HCT116 (cell line): Measurements from ENCODE around the gene MEX3B. TPM values are rescaled to one million over a fixed set of nuclear protein-coding genes. Genes with fewer than 3 reads are reported as not detected.

Source experiments
- ATAC-seq: fragments of 200-7000 bp; cut with Tn5 transposase; 2 replicates; pipeline ENCODE4 v1.9.1; 2020; ENCODE audit warnings: mild to moderate bottlenecking, moderate library complexity
- BruUV-seq: library from RNA; stranded (reverse); fragments of 400-500 nt; replicated peaks from 2 replicates; lab custom pipeline; 2021; lab: Mats Ljungman, UMichigan
- CTCF ChIA-PET: fragments of 300-600 bp; sonication (Branson Sonifier 250); formaldehyde crosslinking; loops from one replicate; lab custom pipeline; 2021; ENCODE audit warnings: antibody characterized with exemption; lab: Charles Lee
- POLR2A ChIA-PET: fragments of 300-600, 350-600 bp; sonication (Branson Sonifier 250); formaldehyde crosslinking; loops from one replicate; lab custom pipeline; 2021; ENCODE audit warnings: antibody characterized with exemption; lab: Charles Lee
- RAD21 ChIA-PET, 2 experiments: fragments of 300-600 bp; sonication (Branson Sonifier 250); formaldehyde crosslinking; loops; one replicate each; lab custom pipeline; 2023; ENCODE audit warnings: low total read pairs in 2 of 2; ENCODE audit not compliant: uncharacterized antibody in 2 of 2, unreplicated experiment in 2 of 2, low non-redundant PET in 1 of 2; lab: Charles Lee
- DNase-seq: peaks from one replicate; pipeline ENCODE4 v3.0.0-alpha.2; 2010; ENCODE audit warnings: low read depth, low spot score
- H2AFZ ChIP-seq: fragments of 200-600 bp; shearing (Covaris generic), sonication (generic); 2 replicates; pipeline ENCODE4 v1.6.1; 2017; ENCODE audit warnings: low read depth, mixed run types, mixed read lengths, antibody characterized with exemption, low read length; ENCODE audit not compliant: poor library complexity, severe bottlenecking
- H3K27ac ChIP-seq: 2 replicates; pipeline ENCODE4 v1.5.1; 2012; ENCODE audit warnings: low read depth, low read length
- H3K27me3 ChIP-seq: fragments of 200-600 bp; sonication (generic); 2 replicates; pipeline ENCODE4 v1.6.1; 2016; ENCODE audit warnings: mixed run types, low read length, mixed read lengths; ENCODE audit not compliant: insufficient read depth
- H3K36me3 ChIP-seq, 2 experiments: fragments of 200-500 bp in 1 of 2; fragments of 200-600 bp in 1 of 2; sonication (Bioruptor generic) in 1 of 2; sonication (generic) in 1 of 2; 2 replicates each; pipeline versions ENCODE4 v1.5.1 to v1.6.1; 2014 to 2016; ENCODE audit warnings: low read length in 2 of 2, inconsistent platforms in 1 of 2, mixed read lengths in 1 of 2, mixed run types in 1 of 2; ENCODE audit not compliant: insufficient read depth in 2 of 2, control insufficient read depth in 1 of 2
- H3K4me1 ChIP-seq, 2 experiments: fragments of 200-600 bp in 1 of 2; sonication (generic) in 1 of 2; 2 replicates each; pipeline versions ENCODE4 v1.5.1 to v1.6.1; 2012 to 2017; ENCODE audit warnings: low read length in 2 of 2, inconsistent platforms in 1 of 2, mild to moderate bottlenecking in 1 of 2, mixed read lengths in 1 of 2, mixed run types in 1 of 2, moderate library complexity in 1 of 2; ENCODE audit not compliant: insufficient read depth in 2 of 2, control insufficient read depth in 1 of 2
- H3K4me2 ChIP-seq: fragments of 200-600 bp; sonication (generic); 2 replicates; pipeline ENCODE4 v1.6.1; 2017; ENCODE audit warnings: mixed run types, low read length, mixed read lengths
- H3K4me3 ChIP-seq, 2 experiments: fragments of 200-600 bp in 1 of 2; sonication (generic) in 1 of 2; replicated peaks in 1 of 2; 2 replicates each; pipeline ENCODE4 v1.5.1; 2011 to 2016; ENCODE audit warnings: low read length in 2 of 2, control low read depth in 1 of 2, low read depth in 1 of 2, mild to moderate bottlenecking in 1 of 2, mixed read lengths in 1 of 2, mixed run types in 1 of 2
- H3K79me2 ChIP-seq: fragments of 200-600 bp; sonication (generic); 2 replicates; pipeline ENCODE4 v1.6.1; 2017; ENCODE audit warnings: mild to moderate bottlenecking, mixed run types, low read length, moderate library complexity, mixed read lengths; ENCODE audit not compliant: insufficient read depth
- H3K9ac ChIP-seq: fragments of 200-600 bp; sonication (generic); 2 replicates; pipeline ENCODE4 v1.6.1; 2016; ENCODE audit warnings: low read length, mixed read lengths
- H3K9me2 ChIP-seq: fragments of 200-600 bp; sonication (generic), shearing (Covaris generic); 2 replicates; pipeline ENCODE4 v1.6.1; 2017; ENCODE audit warnings: mixed run types, mild to moderate bottlenecking, moderate library complexity; ENCODE audit not compliant: insufficient read depth
- H3K9me3 ChIP-seq, 2 experiments: fragments of 200-500 bp in 1 of 2; fragments of 200-600 bp in 1 of 2; sonication (Bioruptor generic) in 1 of 2; sonication (generic) in 1 of 2; 2 replicates each; pipeline ENCODE4 v1.6.1; 2014 to 2017; ENCODE audit warnings: low read length in 2 of 2, mixed read lengths in 2 of 2, inconsistent platforms in 1 of 2, low read depth in 1 of 2, mild to moderate bottlenecking in 1 of 2, mixed run types in 1 of 2, moderate library complexity in 1 of 2; ENCODE audit not compliant: control insufficient read depth in 1 of 2, insufficient read depth in 1 of 2
- H4K20me1 ChIP-seq: fragments of 200-600 bp; sonication (generic), shearing (Covaris generic); 2 replicates; pipeline ENCODE4 v1.6.1; 2017; ENCODE audit warnings: mixed run types, mild to moderate bottlenecking, moderate library complexity; ENCODE audit not compliant: insufficient read depth
- ATF3 ChIP-seq: IDR thresholded peaks from 2 replicates; pipeline ENCODE4 v1.6.1; 2012
- CEBPB ChIP-seq: IDR thresholded peaks from 2 replicates; pipeline ENCODE4 v1.6.1; 2012; ENCODE audit warnings: low read depth
- CTCF ChIP-seq, 3 experiments: fragments of 200-600 bp in 1 of 3; sonication (generic) in 1 of 3; IDR thresholded peaks in 2 of 3; conservative IDR thresholded peaks in 1 of 3; 2 replicates each; pipeline ENCODE4 v1.5.1; 2012 to 2017; ENCODE audit warnings: low read depth in 2 of 3, low read length in 2 of 3, antibody characterized with exemption in 1 of 3, borderline replicate concordance in 1 of 3, control low read depth in 1 of 3, mild to moderate bottlenecking in 1 of 3, mixed read lengths in 1 of 3, mixed run types in 1 of 3, moderate library complexity in 1 of 3; ENCODE audit not compliant: insufficient read depth in 1 of 3
- REST ChIP-seq: IDR thresholded peaks from 2 replicates; pipeline ENCODE4 v1.6.1; 2012; ENCODE audit warnings: low read depth
- ZBTB33 ChIP-seq: IDR thresholded peaks from 2 replicates; pipeline ENCODE4 v1.6.1; 2011; ENCODE audit warnings: mild to moderate bottlenecking, low read length, moderate library complexity; ENCODE audit not compliant: insufficient replicate concordance; ENCODE audit errors: extremely low read depth
- ZFX ChIP-seq: fragments of 450-650 bp; IDR thresholded peaks from 2 replicates; pipeline ENCODE4 v1.6.1; 2017
- intact Hi-C: fragments of 100-400 bp; cut with micrococcal nuclease; formaldehyde crosslinking; loops from 2 replicates; pipeline ENCODE4 v1.10.0; 2022
- total RNA-seq: library from RNA; stranded (reverse); gene quantifications from one replicate; pipeline ENCODE4 v1.2.1, GENCODE V29; 2021; ENCODE audit not compliant: unreplicated experiment

The MEX3B gene
- total RNA-seq, 1 experiment from 2014 or later = 1.9 TPM

GRCh38 chr15:82018201-82018600 is 27.6 kb downstream of the MEX3B start:
- no peak for TF ChIP-seq ZBTB33
- no peak for TF ChIP-seq CEBPB
- TF ChIP-seq ATF3 = no peak
- TF ChIP-seq ZFX = no peak
- TF ChIP-seq REST = no peak
- TF ChIP-seq CTCF (IDR thresholded peaks at IDR 0.05 in 2 of 3, conservative IDR thresholded peaks at IDR 0.05 in 1 of 3; ENCODE audit: borderline replicate concordance in 1 of 3, insufficient read depth in 1 of 3, low read depth in 2 of 3, low read length in 2 of 3) = no peak
- Histone ChIP-seq H3K36me3 (no peaks in the 10 kb centered on the region), H3K9ac (no peak overlapping the region), H3K27ac (no peak overlapping the region), H2AFZ (no peak overlapping the region), H3K4me1 (peaks cover 3 to 7% of the 10 kb centered on the region in 2 experiments; a peak in 2 of 4 replicates), H3K9me2 (no peaks in the 10 kb centered on the region), H3K79me2 (no peaks in the 10 kb centered on the region), H3K27me3 (peaks cover 5% of the 10 kb centered on the region), H3K9me3 (no peaks in the 10 kb centered on the region), H4K20me1 (no peaks in the 10 kb centered on the region), H3K4me3 (no peak overlapping the region), H3K4me2 (no peak overlapping the region)
- no TSS peak for BruUV-seq
- RAD21 ChIA-PET = no interaction called here
- intact Hi-C loops = no loop called here
- ATAC-seq (no peak), DNase-seq (no peak)
- POLR2A ChIA-PET = no interaction called here
- CTCF ChIA-PET = no interaction called here
